GM18951 (cell line): ENCODE measurements around the gene KRTAP20-2.

Experiments
- POLR2A ChIP-seq: IDR thresholded peaks from 4 replicates; pipeline ENCODE4 v1.6.1; 2011; ENCODE audit warnings: mild to moderate bottlenecking; ENCODE audit not compliant: insufficient read length, insufficient read depth; ENCODE audit errors: extremely low read depth
- in situ Hi-C: fragments of 300-500 bp; cut with MboI; formaldehyde crosslinking; loops from one replicate; pipeline ENCODE4 v1.12.0; 2022; ENCODE audit warnings: low sequenced_read_pairs, mixed read lengths, inconsistent platforms; ENCODE audit not compliant: unreplicated experiment

Gene KRTAP20-2

DNA sequence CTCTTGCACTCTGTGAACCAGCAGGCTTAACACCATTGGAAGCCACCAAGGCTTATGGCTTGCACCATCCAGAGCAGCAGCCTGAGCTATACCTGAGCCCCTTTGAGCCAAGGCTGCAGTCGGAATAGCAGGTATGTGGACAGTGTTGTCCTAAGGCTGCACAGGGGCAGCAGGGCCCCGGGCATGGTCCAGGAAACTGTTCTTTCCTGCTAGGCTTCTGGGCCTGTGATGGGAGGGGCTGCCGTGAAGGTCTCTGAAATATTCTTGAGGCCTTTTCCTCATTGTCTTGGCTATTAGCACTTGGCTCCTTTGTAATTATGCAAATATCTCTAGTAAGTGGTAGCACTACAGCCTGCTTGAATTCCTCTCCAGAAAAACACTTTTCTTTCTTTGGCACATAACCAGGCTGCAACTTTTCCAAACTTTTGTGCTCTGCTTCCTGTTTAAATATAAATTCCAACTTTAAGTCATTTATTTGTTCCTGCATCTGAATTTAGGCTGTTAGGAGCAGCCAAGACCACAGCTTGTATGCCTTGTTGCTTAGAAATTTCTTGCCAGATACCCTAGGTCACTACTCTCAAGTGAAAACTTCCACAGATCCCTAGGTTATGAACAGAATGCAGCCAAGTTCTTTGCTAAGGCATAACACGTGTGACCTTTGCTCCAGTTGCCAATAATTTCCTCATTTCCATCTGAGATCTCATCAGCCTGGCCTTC is 9.4 kb upstream of the KRTAP20-2 start:
- in situ Hi-C loops, result no loop called here
- TF ChIP-seq POLR2A, result no peak

DNA sequence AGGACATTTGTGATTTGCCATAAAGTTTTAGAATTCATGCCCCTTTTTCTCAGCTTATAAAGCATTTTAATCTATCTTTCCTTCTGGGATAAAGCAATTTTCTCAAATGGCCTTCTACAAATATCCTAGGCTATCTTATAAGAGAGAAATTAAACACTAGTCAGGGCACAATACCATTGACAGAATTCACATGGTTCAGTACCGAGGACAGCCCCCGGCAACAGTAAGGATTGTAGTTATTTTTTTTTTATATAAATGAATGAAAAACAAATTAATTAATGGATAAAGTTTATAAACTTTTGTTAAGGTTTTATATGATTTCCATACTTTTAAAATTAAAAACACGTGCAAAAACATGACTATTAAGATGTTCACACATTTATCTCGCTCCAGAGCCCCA is 6.9 kb upstream of the KRTAP20-2 start:
- in situ Hi-C loops, result no loop called here

DNA sequence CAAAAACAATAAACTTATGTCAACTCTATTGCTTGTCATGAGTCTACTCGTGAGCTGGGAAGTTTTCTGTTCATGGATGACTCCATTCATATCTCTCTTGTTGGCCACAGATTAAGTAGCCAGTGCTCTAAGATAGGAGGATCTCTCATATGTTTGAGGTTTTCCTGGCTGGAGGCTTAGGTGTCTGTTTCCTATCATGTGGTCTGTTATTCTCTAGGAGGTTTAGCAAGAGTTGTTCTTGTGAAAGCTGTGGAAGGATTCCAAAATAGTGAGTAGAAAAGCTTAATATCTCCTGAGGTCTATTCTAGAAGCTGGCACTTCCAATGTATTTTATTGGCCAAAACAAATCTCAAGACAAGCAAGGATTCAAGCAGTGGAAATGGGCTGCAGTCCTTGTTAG is 5.8 kb upstream of the KRTAP20-2 start:
- in situ Hi-C loops, result no loop called here

More for the DNA sequence above, 6.9 kb upstream of the KRTAP20-2 start:
- no peak for TF ChIP-seq POLR2A

DNA sequence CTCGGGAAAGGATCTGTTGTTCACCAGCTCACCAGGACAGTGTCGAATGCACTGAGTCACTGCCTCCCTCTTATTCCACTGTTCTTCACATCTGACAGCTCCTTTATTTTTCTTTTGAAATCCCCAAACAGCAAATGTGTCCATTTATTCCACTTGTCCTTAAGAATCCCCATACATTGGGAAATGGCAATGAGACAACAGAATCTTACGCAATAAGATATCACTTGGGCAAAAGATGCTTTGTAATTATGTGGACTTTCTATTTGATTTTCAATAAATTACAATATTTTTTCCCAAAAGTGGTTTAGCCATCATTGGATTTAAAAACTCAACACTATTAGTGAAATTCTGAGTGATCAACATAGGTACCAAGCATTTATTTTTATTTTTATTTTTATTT is 3.7 kb downstream of the KRTAP20-2 start:
- in situ Hi-C loops, result no loop called here
- no peak for TF ChIP-seq POLR2A

More for the DNA sequence above, 5.8 kb upstream of the KRTAP20-2 start:
- TF ChIP-seq POLR2A, result no peak

DNA sequence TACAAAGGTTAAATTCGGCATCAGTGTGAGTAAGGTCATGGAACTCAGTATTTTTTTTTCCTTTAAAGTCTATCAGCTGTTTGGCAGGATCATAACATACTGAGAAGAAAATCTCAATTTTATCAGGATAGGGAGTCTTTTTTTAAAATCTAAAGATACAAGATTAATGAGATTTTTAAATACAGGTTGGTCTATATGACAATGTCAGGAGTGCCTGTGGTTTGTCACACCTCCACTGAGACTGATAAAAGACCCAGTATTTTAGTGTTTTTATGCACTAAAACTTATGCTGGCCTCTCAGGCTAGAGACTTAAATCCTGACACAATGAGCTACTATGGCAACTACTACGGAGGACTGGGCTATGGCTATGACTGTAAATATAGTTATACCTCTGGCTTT is 7.6 kb downstream of the KRTAP20-2 start, which contains the start of gene KRTAP20-3:
KRTAP20-3 (plus strand) TSS at position 301 of the 400 bp plus-strand sequence.
- no peak for TF ChIP-seq POLR2A
- in situ Hi-C loops, result no loop called here

DNA sequence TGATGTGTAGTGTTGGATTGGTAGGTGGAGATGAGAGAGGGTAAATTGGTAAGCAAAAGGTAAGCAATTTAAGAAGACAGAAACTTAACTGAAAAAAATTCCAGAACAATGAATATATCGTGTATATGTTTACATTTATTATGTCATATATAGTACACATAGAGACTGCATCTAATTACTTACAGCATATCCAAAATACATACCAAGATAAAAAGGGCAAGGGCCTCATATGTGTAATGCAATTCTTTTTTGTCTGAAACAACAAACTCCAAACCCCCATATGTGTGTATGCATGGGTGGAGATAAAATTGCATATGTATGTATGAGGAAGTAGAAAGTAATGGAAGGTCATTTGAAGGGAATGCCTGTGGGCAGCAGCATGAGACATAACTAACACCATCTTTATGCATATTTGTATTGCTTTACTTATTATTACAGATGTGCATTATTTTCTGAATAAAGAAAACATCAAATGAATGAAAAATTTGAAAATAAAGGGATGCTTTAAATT is 12.0 kb downstream of the KRTAP20-2 start:
- in situ Hi-C loops, result no loop called here
- no peak for TF ChIP-seq POLR2A

- in situ Hi-C loops, result no loop called here
- no peak for TF ChIP-seq POLR2A
Observed at GRCh38 chr21:30652891-30653290, 17.9 kb downstream of the KRTAP20-2 start.

DNA sequence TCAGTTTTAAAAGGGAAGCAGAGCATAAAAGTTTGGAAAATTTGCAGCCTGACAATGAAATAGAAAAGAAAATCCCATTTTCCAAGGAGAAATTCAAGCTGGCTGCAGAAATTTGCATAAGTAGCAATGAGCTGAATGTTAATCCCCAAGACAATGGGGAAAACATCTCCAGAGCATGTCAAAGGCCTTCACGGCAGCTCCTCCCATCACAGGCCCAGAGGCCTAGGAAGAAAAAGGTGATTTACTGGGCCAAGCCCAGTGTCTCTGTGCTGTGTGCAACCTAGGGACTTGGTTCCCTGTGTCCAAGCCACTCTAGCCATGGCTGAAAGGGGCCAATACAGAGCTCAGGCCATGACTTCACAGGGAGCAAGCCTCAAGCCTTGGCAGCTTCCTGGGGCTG is 33.8 kb downstream of the KRTAP20-2 start:
- no peak for TF ChIP-seq POLR2A
- in situ Hi-C loops, result no loop called here

DNA sequence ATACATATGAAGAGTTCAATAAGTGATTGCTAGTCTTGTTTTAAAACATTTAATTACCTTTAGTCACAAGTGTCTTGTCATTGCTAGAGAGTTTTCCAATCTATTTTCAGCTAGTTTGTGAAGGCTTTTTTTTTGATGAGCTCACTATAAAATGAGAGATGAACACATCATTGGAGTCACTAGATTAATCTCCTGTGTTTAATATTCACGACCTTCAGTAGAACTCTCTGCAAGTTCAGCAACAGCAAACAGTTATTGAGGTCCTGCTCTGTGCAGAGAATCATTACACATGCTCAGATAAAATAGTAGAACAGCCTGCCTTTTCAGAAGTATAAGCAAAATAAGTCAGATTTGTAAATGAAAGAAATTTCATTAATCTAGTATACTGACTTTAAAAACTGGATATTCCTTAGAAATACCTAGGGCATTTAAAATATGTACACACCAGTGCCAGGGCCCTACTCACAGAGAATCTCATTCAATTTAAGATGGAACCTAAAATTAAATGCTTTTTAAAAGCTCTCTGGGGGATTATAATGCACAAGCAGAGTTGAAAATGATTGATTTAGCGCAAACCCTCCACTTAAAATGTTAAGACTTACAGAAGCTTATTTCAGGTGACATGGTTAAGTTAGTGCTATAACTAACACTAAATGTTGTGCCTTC is 38.1 kb downstream of the KRTAP20-2 start:
- TF ChIP-seq POLR2A, result no peak
- in situ Hi-C loops, result no loop called here

DNA sequence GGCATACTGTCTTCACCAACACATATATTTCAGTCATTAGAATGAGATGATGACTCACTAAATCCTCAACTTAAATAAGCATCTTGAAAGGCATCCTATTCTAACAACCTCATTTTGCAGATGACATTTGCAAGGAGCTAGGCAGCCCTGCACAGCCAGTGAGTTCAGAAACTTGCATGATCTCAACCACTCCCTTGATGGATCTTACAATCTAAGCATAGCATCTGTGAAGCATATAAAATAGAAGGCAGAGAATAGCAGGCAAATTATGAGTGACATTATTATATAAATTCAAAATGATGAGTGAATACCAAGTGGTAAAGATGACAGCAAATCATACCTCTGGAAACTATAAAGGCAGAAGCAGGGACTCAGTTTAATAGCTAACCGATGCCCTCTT is 39.3 kb downstream of the KRTAP20-2 start:
- TF ChIP-seq POLR2A, result no peak
- in situ Hi-C loops, result no loop called here

- in situ Hi-C loops, result no loop called here
- TF ChIP-seq POLR2A, result no peak
Observed at GRCh38 chr21:30676737-30677136, 41.7 kb downstream of the KRTAP20-2 start.

GRCh38 chr21:30680586-30680985 is 45.6 kb downstream of the KRTAP20-2 start:
- in situ Hi-C loops, result no loop called here
- no peak for TF ChIP-seq POLR2A

- in situ Hi-C loops, result no loop called here
- no peak for TF ChIP-seq POLR2A
Observed at GRCh38 chr21:30684506-30684905, 49.5 kb downstream of the KRTAP20-2 start.
